GM12874 (cell line): Measurements from ENCODE around the gene TP53I11.

Experiments
- CTCF ChIP-seq: IDR thresholded peaks from 2 replicates; pipeline ENCODE4 v1.5.1; 2011; ENCODE audit warnings: low read depth, mild to moderate bottlenecking, control low read depth, low read length, moderate library complexity; ENCODE audit not compliant: insufficient read depth

Gene TP53I11

GRCh38 chr11:44950625-44951476 lies at the start of gene TP53I11:
TP53I11 (minus strand) TSS chr11:44950883; CDS start chr11:44938335, 12,548 bp downstream.
- TF ChIP-seq CTCF, result peak; percentile 48; the same call in 1 of the 2 replicates

- TF ChIP-seq CTCF, result no peak
Measured at GRCh38 chr11:44999068-44999467, 48.4 kb upstream of the TP53I11 start.

- TF ChIP-seq CTCF, result no peak
Measured at GRCh38 chr11:44998051-44998450, 47.4 kb upstream of the TP53I11 start.

- TF ChIP-seq CTCF, result no peak
Measured at GRCh38 chr11:44997566-44997965, 46.9 kb upstream of the TP53I11 start.

- TF ChIP-seq CTCF, result no peak
Measured at GRCh38 chr11:44994753-44995152, 44.1 kb upstream of the TP53I11 start.

GRCh38 chr11:44993971-44994704 lies 43.5 kb upstream of the TP53I11 start:
- no peak for TF ChIP-seq CTCF

- TF ChIP-seq CTCF, result no peak
Measured at GRCh38 chr11:44992774-44993173, 42.1 kb upstream of the TP53I11 start.
